HUES64 (cell line): Measurements from ENCODE around the gene HTT.

Source experiments
- H3K27ac ChIP-seq: 2 replicates; pipeline ENCODE4 v1.7.0; 2013; ENCODE audit warnings: low read depth, low read length, inconsistent platforms
- H3K27me3 ChIP-seq: 2 replicates; pipeline ENCODE4 v1.6.1; 2013; ENCODE audit warnings: mild to moderate bottlenecking, low read length; ENCODE audit not compliant: insufficient read depth
- H3K36me3 ChIP-seq: 2 replicates; pipeline ENCODE4 v1.6.1; 2013; ENCODE audit warnings: mild to moderate bottlenecking, low read length; ENCODE audit not compliant: insufficient read depth
- H3K4me1 ChIP-seq: 2 replicates; pipeline ENCODE4 v1.6.1; 2013; ENCODE audit warnings: mild to moderate bottlenecking, low read length, moderate library complexity; ENCODE audit not compliant: insufficient read depth
- H3K4me3 ChIP-seq: 2 replicates; pipeline ENCODE4 v1.5.1; 2013; ENCODE audit warnings: mild to moderate bottlenecking, low read length, moderate library complexity
- H3K9ac ChIP-seq: 2 replicates; pipeline ENCODE4 v1.6.1; 2013; ENCODE audit warnings: mild to moderate bottlenecking, low read depth, low read length
- H3K9me3 ChIP-seq: 2 replicates; pipeline ENCODE4 v1.6.1; 2013; ENCODE audit warnings: low read depth, low read length; ENCODE audit not compliant: insufficient read depth
- WGBS: fragments of 150-250, 120-280 bp; methylation state at CpG from one replicate; pipeline ENCODE4 v1.1.7; 2013; ENCODE audit warnings: missing lambda C conversion rate; 5-methylcytosine and 5-hydroxymethylcytosine counted together

The HTT gene

GRCh38 chr4:3249711-3250437, 175.4 kb downstream of the HTT start:
- Histone ChIP-seq H3K4me3 (no peak overlapping the region), H3K9ac (no peak overlapping the region), H3K27me3 (no peaks in the 10 kb centered on the region), H3K27ac (no peak overlapping the region), H3K9me3 (no peaks in the 10 kb centered on the region), H3K36me3 (no peaks in the 10 kb centered on the region), H3K4me1 (no peaks in the 10 kb centered on the region; the same call in 1 of the 2 replicates)
- 87% methylated on average over 20 of the region's 20 CpGs for WGBS

GRCh38 chr4:3250438-3250955, 176.0 kb downstream of the HTT start:
- Histone ChIP-seq H3K9me3 (no peaks in the 10 kb centered on the region), H3K27me3 (no peaks in the 10 kb centered on the region), H3K4me1 (no peaks in the 10 kb centered on the region; the same call in 1 of the 2 replicates), H3K27ac (no peak overlapping the region; the same call in 1 of the 2 replicates), H3K4me3 (no peak overlapping the region), H3K36me3 (no peaks in the 10 kb centered on the region), H3K9ac (no peak overlapping the region)
- WGBS = 68% methylated on average over 14 of the region's 14 CpGs

- H3K9ac ChIP-seq = no peak overlapping the region
- H3K36me3 ChIP-seq = no peaks in the 10 kb centered on the region
- H3K4me1 ChIP-seq = no peaks in the 10 kb centered on the region; the same call in 1 of the 2 replicates
- no peak overlapping the region for H3K4me3 ChIP-seq
- 79% methylated on average over 18 of the region's 19 CpGs for WGBS
- no peaks in the 10 kb centered on the region for H3K9me3 ChIP-seq
- no peaks in the 10 kb centered on the region for H3K27me3 ChIP-seq
- no peak overlapping the region; the same call in 1 of the 2 replicates for H3K27ac ChIP-seq
Measured at GRCh38 chr4:3250956-3251690, 176.6 kb downstream of the HTT start.

- H3K4me1 ChIP-seq = no peaks in the 10 kb centered on the region; the same call in 1 of the 2 replicates
- H3K36me3 ChIP-seq = no peaks in the 10 kb centered on the region
- no peak overlapping the region for H3K27ac ChIP-seq
- no peaks in the 10 kb centered on the region for H3K9me3 ChIP-seq
- H3K4me3 ChIP-seq = no peak overlapping the region
- H3K9ac ChIP-seq = no peak overlapping the region
- H3K27me3 ChIP-seq = no peaks in the 10 kb centered on the region
- 93% methylated on average over 11 of the region's 11 CpGs for WGBS
Measured at GRCh38 chr4:3251691-3252479, 177.4 kb downstream of the HTT start.

GRCh38 chr4:3252480-3252828, 178.0 kb downstream of the HTT start:
- H3K4me3 ChIP-seq = no peak overlapping the region
- H3K4me1 ChIP-seq = no peaks in the 10 kb centered on the region; the same call in 1 of the 2 replicates
- H3K9ac ChIP-seq = no peak overlapping the region
- H3K36me3 ChIP-seq = no peaks in the 10 kb centered on the region
- no peaks in the 10 kb centered on the region for H3K9me3 ChIP-seq
- no peak overlapping the region for H3K27ac ChIP-seq
- WGBS = 80% methylated on average over 1 of the region's 3 CpGs
- H3K27me3 ChIP-seq = no peaks in the 10 kb centered on the region

- Histone ChIP-seq H3K4me1 (no peaks in the 10 kb centered on the region; the same call in 1 of the 2 replicates), H3K27me3 (no peaks in the 10 kb centered on the region), H3K9me3 (no peaks in the 10 kb centered on the region), H3K36me3 (no peaks in the 10 kb centered on the region), H3K27ac (no peak overlapping the region), H3K4me3 (no peak overlapping the region), H3K9ac (no peak overlapping the region)
- WGBS = 92% methylated on average over 38 of the region's 38 CpGs
Measured at GRCh38 chr4:3252831-3253641, 178.6 kb downstream of the HTT start.

- WGBS = 89% methylated on average over 13 of the region's 13 CpGs
- Histone ChIP-seq H3K27me3 (no peaks in the 10 kb centered on the region), H3K4me1 (no peaks in the 10 kb centered on the region; the same call in 1 of the 2 replicates), H3K36me3 (no peaks in the 10 kb centered on the region), H3K9ac (no peak overlapping the region), H3K9me3 (no peaks in the 10 kb centered on the region), H3K27ac (no peak overlapping the region), H3K4me3 (no peak overlapping the region)
Measured at GRCh38 chr4:3253808-3254207, 179.3 kb downstream of the HTT start.

GRCh38 chr4:3254302-3255131, 180.0 kb downstream of the HTT start:
- Histone ChIP-seq H3K27ac (no peak overlapping the region), H3K9ac (no peak overlapping the region)
- 89% methylated on average over 14 of the region's 14 CpGs for WGBS

GRCh38 chr4:3255611-3256186, 181.2 kb downstream of the HTT start:
- H3K36me3 ChIP-seq = no peaks in the 10 kb centered on the region
- no peak overlapping the region for H3K9ac ChIP-seq
- H3K9me3 ChIP-seq = no peaks in the 10 kb centered on the region
- H3K4me3 ChIP-seq = no peak overlapping the region
- WGBS = 93% methylated on average over 36 of the region's 36 CpGs
- no peak overlapping the region for H3K27ac ChIP-seq
- H3K4me1 ChIP-seq = no peaks in the 10 kb centered on the region
- no peaks in the 10 kb centered on the region for H3K27me3 ChIP-seq

More at GRCh38 chr4:3254302-3255131, 180.0 kb downstream of the HTT start:
- Histone ChIP-seq H3K36me3 (no peaks in the 10 kb centered on the region), H3K4me1 (no peaks in the 10 kb centered on the region; the same call in 1 of the 2 replicates), H3K4me3 (no peak overlapping the region), H3K9me3 (no peaks in the 10 kb centered on the region), H3K27me3 (no peaks in the 10 kb centered on the region)
